ENCODE data around the gene ARHGAP26. TPM values are rescaled to one million over a fixed set of nuclear protein-coding genes. Genes with fewer than 3 reads are reported as not detected.

Gene ARHGAP26
- total RNA-seq, 1 donor from 2014 or later: 8.9 TPM

- Mint-ChIP-seq H3K4me3 (no peak overlapping the region), H3K4me1 (peaks cover 7% of the 10 kb centered on the region), H3K27ac (no peak overlapping the region), H3K9me3 (no peaks in the 10 kb centered on the region), H3K27me3 (ENCODE audit: low read depth) (no peaks in the 10 kb centered on the region), H3K36me3 (no peaks in the 10 kb centered on the region)
- no peak for TF ChIP-seq CTCF (IDR thresholded peaks at IDR 0.05; ENCODE audit: unreplicated experiment)
- DNase-seq (ENCODE audit: low spot score in 2 of 2, unreplicated experiment in 2 of 2): no peak
Observed at GRCh38 chr5:142875936-142876335, 105.8 kb downstream of the ARHGAP26 start.

GRCh38 chr5:142876817-142877216 is 106.6 kb downstream of the ARHGAP26 start:
- Mint-ChIP-seq H3K36me3 (no peaks in the 10 kb centered on the region), H3K9me3 (no peaks in the 10 kb centered on the region), H3K27ac (no peak overlapping the region), H3K4me1 (peaks cover 7% of the 10 kb centered on the region), H3K4me3 (no peak overlapping the region), H3K27me3 (ENCODE audit: low read depth) (no peaks in the 10 kb centered on the region)
- no peak for TF ChIP-seq CTCF (IDR thresholded peaks at IDR 0.05; ENCODE audit: unreplicated experiment)
- DNase-seq (ENCODE audit: low spot score in 2 of 2, unreplicated experiment in 2 of 2): no peak

- Mint-ChIP-seq H3K4me3 (no peak overlapping the region), H3K36me3 (no peaks in the 10 kb centered on the region), H3K4me1 (peaks cover 1% of the 10 kb centered on the region), H3K27me3 (ENCODE audit: low read depth) (no peaks in the 10 kb centered on the region), H3K27ac (no peak overlapping the region), H3K9me3 (no peaks in the 10 kb centered on the region)
- no peak for DNase-seq (ENCODE audit: low spot score in 2 of 2, unreplicated experiment in 2 of 2)
- TF ChIP-seq CTCF (IDR thresholded peaks at IDR 0.05; ENCODE audit: unreplicated experiment): no peak
Observed at GRCh38 chr5:142878111-142878510, 107.9 kb downstream of the ARHGAP26 start.

- peaks cover 1% of the 10 kb centered on the region for H3K4me1 Mint-ChIP-seq
- no peaks in the 10 kb centered on the region for H3K27me3 Mint-ChIP-seq (ENCODE audit: low read depth)
- TF ChIP-seq CTCF (IDR thresholded peaks at IDR 0.05; ENCODE audit: unreplicated experiment): no peak
- no peak for DNase-seq (ENCODE audit: low spot score in 2 of 2, unreplicated experiment in 2 of 2)
- no peak overlapping the region for H3K27ac Mint-ChIP-seq
- no peaks in the 10 kb centered on the region for H3K36me3 Mint-ChIP-seq
- no peak overlapping the region for H3K4me3 Mint-ChIP-seq
- H3K9me3 Mint-ChIP-seq: no peaks in the 10 kb centered on the region
Observed at GRCh38 chr5:142878638-142879037, 108.5 kb downstream of the ARHGAP26 start.

GRCh38 chr5:142881076-142881783 is 111.1 kb downstream of the ARHGAP26 start:
- no peak for TF ChIP-seq CTCF (IDR thresholded peaks at IDR 0.05; ENCODE audit: unreplicated experiment)
- DNase-seq (ENCODE audit: low spot score in 2 of 2, unreplicated experiment in 2 of 2): no peak
- H3K4me3 Mint-ChIP-seq: no peak overlapping the region
- no peaks in the 10 kb centered on the region for H3K9me3 Mint-ChIP-seq
- no peaks in the 10 kb centered on the region for H3K27me3 Mint-ChIP-seq (ENCODE audit: low read depth)
- no peaks in the 10 kb centered on the region for H3K36me3 Mint-ChIP-seq
- H3K4me1 Mint-ChIP-seq: peaks cover 1% of the 10 kb centered on the region
- no peak overlapping the region for H3K27ac Mint-ChIP-seq

GRCh38 chr5:142881784-142882126 is 111.6 kb downstream of the ARHGAP26 start:
- H3K9me3 Mint-ChIP-seq: no peaks in the 10 kb centered on the region
- H3K27ac Mint-ChIP-seq: no peak overlapping the region
- no peak for DNase-seq (ENCODE audit: low spot score in 2 of 2, unreplicated experiment in 2 of 2)
- no peak for TF ChIP-seq CTCF (IDR thresholded peaks at IDR 0.05; ENCODE audit: unreplicated experiment)
- peaks cover 3% of the 10 kb centered on the region for H3K4me1 Mint-ChIP-seq
- H3K27me3 Mint-ChIP-seq (ENCODE audit: low read depth): no peaks in the 10 kb centered on the region
- no peaks in the 10 kb centered on the region for H3K36me3 Mint-ChIP-seq
- no peak overlapping the region for H3K4me3 Mint-ChIP-seq

All from mesothelial cell of epicardium (in vitro differentiated cells).